H1 (cell line): ENCODE data around the gene CTXN2.

Experiments used
- BACH1 ChIP-seq: IDR thresholded peaks from 2 replicates; pipeline ENCODE4 v1.6.1; 2012; ENCODE audit warnings: low read length, improper control_type of control experiment
- EGR1 ChIP-seq: IDR thresholded peaks from 2 replicates; pipeline ENCODE4 v1.6.1; 2011; ENCODE audit warnings: low read depth, low read length, borderline replicate concordance
- GABPA ChIP-seq: IDR thresholded peaks from 2 replicates; pipeline ENCODE4 v1.6.1; 2011; ENCODE audit warnings: mild to moderate bottlenecking, low read length, moderate library complexity, borderline replicate concordance; ENCODE audit not compliant: insufficient read depth
- JUND ChIP-seq: IDR thresholded peaks from 2 replicates; pipeline ENCODE4 v1.6.1; 2011; ENCODE audit warnings: mild to moderate bottlenecking, improper control_type of control experiment, low read length
- KDM1A ChIP-seq: fragments of 200-600, 300-600 bp; sonication (generic); IDR thresholded peaks from 2 replicates; pipeline ENCODE4 v1.7.1; 2016; ENCODE audit warnings: mild to moderate bottlenecking, low read length, borderline replicate concordance
- MAFK ChIP-seq: IDR thresholded peaks from 2 replicates; pipeline ENCODE4 v1.6.1; 2012; ENCODE audit warnings: low read depth, mild to moderate bottlenecking, improper control_type of control experiment, low read length
- RAD21 ChIP-seq, 2 experiments: IDR thresholded peaks in 1 of 2; conservative IDR thresholded peaks in 1 of 2; 2 replicates each; pipeline ENCODE4 v1.6.1; 2011; ENCODE audit warnings: low read depth in 2 of 2, low read length in 2 of 2, improper control_type of control experiment in 1 of 2, inconsistent platforms in 1 of 2, mild to moderate bottlenecking in 1 of 2, moderate library complexity in 1 of 2
- SRF ChIP-seq: IDR thresholded peaks from 2 replicates; pipeline ENCODE4 v1.6.1; 2011; ENCODE audit warnings: mild to moderate bottlenecking, low read depth, low read length, moderate library complexity
- SUZ12 ChIP-seq: fragments of 200-600 bp; sonication (generic); IDR thresholded peaks from 2 replicates; pipeline ENCODE4 v1.6.1; 2012; ENCODE audit warnings: mild to moderate bottlenecking, inconsistent platforms, low read length, moderate library complexity, mixed read lengths
- TCF12 ChIP-seq: IDR thresholded peaks from 2 replicates; pipeline ENCODE4 v1.6.1; 2011; ENCODE audit warnings: low read depth, mild to moderate bottlenecking, low read length
- TF ChIP-seq, protein P1 (sequence below): IDR thresholded peaks from 2 replicates; pipeline ENCODE4 v1.6.1; 2012; ENCODE audit warnings: inconsistent platforms
- TF ChIP-seq, protein P2 (sequence below), 3 experiments: IDR thresholded peaks; 1 replicate in 2 of 3; 2 replicates in 1 of 3; pipeline versions ENCODE4 v1.5.1 to v1.6.1; 2011; ENCODE audit warnings: low read length in 3 of 3, mild to moderate bottlenecking in 3 of 3, inconsistent platforms in 2 of 3, low read depth in 1 of 3, moderate library complexity in 1 of 3; ENCODE audit not compliant: insufficient read depth in 1 of 3; ENCODE audit errors: control extremely low read depth in 1 of 3
- TF ChIP-seq, protein P3 (sequence below): IDR thresholded peaks from 2 replicates; pipeline ENCODE4 v1.6.1; 2011; ENCODE audit warnings: low read length, improper control_type of control experiment

GRCh38 chr15:48242535-48242934 is 51.1 kb downstream of the CTXN2 start:
- TF ChIP-seq GABPA = no peak
- no peak for TF ChIP-seq MAFK
- TF ChIP-seq, protein P1, sequence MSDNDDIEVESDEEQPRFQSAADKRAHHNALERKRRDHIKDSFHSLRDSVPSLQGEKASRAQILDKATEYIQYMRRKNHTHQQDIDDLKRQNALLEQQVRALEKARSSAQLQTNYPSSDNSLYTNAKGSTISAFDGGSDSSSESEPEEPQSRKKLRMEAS = no peak
- no peak for TF ChIP-seq SUZ12
- TF ChIP-seq, protein P2, sequence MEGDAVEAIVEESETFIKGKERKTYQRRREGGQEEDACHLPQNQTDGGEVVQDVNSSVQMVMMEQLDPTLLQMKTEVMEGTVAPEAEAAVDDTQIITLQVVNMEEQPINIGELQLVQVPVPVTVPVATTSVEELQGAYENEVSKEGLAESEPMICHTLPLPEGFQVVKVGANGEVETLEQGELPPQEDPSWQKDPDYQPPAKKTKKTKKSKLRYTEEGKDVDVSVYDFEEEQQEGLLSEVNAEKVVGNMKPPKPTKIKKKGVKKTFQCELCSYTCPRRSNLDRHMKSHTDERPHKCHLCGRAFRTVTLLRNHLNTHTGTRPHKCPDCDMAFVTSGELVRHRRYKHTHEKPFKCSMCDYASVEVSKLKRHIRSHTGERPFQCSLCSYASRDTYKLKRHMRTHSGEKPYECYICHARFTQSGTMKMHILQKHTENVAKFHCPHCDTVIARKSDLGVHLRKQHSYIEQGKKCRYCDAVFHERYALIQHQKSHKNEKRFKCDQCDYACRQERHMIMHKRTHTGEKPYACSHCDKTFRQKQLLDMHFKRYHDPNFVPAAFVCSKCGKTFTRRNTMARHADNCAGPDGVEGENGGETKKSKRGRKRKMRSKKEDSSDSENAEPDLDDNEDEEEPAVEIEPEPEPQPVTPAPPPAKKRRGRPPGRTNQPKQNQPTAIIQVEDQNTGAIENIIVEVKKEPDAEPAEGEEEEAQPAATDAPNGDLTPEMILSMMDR (IDR thresholded peaks at IDR 0.05; ENCODE audit: control extremely low read depth in 1 of 3, insufficient read depth in 1 of 3, low read depth in 1 of 3, low read length in 3 of 3) = no peak
- no peak for TF ChIP-seq KDM1A
- no peak for TF ChIP-seq RAD21 (IDR thresholded peaks at IDR 0.05 in 1 of 2, conservative IDR thresholded peaks at IDR 0.05 in 1 of 2; ENCODE audit: low read depth in 2 of 2, low read length in 2 of 2)
- no peak for TF ChIP-seq JUND
- no peak for TF ChIP-seq TCF12
- no peak for TF ChIP-seq BACH1
- TF ChIP-seq, protein P3, sequence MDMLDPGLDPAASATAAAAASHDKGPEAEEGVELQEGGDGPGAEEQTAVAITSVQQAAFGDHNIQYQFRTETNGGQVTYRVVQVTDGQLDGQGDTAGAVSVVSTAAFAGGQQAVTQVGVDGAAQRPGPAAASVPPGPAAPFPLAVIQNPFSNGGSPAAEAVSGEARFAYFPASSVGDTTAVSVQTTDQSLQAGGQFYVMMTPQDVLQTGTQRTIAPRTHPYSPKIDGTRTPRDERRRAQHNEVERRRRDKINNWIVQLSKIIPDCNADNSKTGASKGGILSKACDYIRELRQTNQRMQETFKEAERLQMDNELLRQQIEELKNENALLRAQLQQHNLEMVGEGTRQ = no peak
- TF ChIP-seq SRF = no peak
- TF ChIP-seq EGR1 = no peak
